IPS DF 4.7 (cell line): Measurements from ENCODE around the gene PI16.
"Not testable (repeated sequence)": the region's sequence is repeated elsewhere in the genome, so short reads cannot be mapped to it uniquely, and the experiment has no call there.

Source experiments
- DNase-seq: peaks from one replicate; pipeline ENCODE4 v3.0.0-alpha.2; 2013; ENCODE audit warnings: low spot score; ENCODE audit errors: extremely low read depth

The PI16 gene

GRCh38 chr6:36929152-36929551 lies 25.4 kb upstream of the PI16 start:
- no peak for DNase-seq

GRCh38 chr6:36929607-36930006 lies 24.9 kb upstream of the PI16 start:
- DNase-seq = no peak

GRCh38 chr6:36930483-36930882 lies 24.1 kb upstream of the PI16 start:
- no peak for DNase-seq

GRCh38 chr6:36933102-36933501 lies 21.4 kb upstream of the PI16 start:
- DNase-seq = no peak

GRCh38 chr6:36933519-36933918 lies 21.0 kb upstream of the PI16 start:
- DNase-seq = no peak

GRCh38 chr6:36934901-36935300 lies 19.6 kb upstream of the PI16 start:
- DNase-seq = no peak

GRCh38 chr6:36936824-36937223 lies 17.7 kb upstream of the PI16 start:
- DNase-seq = no peak

- no peak for DNase-seq
Observed at GRCh38 chr6:36937896-36938295, 16.6 kb upstream of the PI16 start.

GRCh38 chr6:36938536-36938935 lies 16.0 kb upstream of the PI16 start:
- DNase-seq = no peak

- DNase-seq = not testable (repeated sequence)
Observed at GRCh38 chr6:36939005-36939404, 15.5 kb upstream of the PI16 start.

GRCh38 chr6:36940027-36940426 lies 14.5 kb upstream of the PI16 start:
- DNase-seq = no peak

GRCh38 chr6:36941561-36941960 lies 13.0 kb upstream of the PI16 start:
- DNase-seq = not testable (repeated sequence)

GRCh38 chr6:36942329-36942728 lies 12.2 kb upstream of the PI16 start:
- DNase-seq = not testable (repeated sequence)

GRCh38 chr6:36944650-36945049 lies 9.9 kb upstream of the PI16 start:
- DNase-seq = no peak

GRCh38 chr6:36945301-36945700 lies 9.2 kb upstream of the PI16 start:
- DNase-seq = no peak

GRCh38 chr6:36946526-36946925 lies 8.0 kb upstream of the PI16 start:
- no peak for DNase-seq

- no peak for DNase-seq
Observed at GRCh38 chr6:36947570-36948351, 6.8 kb upstream of the PI16 start.

- not testable (repeated sequence) for DNase-seq
Observed at GRCh38 chr6:36949076-36949475, 5.5 kb upstream of the PI16 start.

GRCh38 chr6:36949636-36950035 lies 4.9 kb upstream of the PI16 start:
- no peak for DNase-seq

- DNase-seq = no peak
Observed at GRCh38 chr6:36953931-36954261, 642 bp upstream of the PI16 start.

- DNase-seq = no peak
Observed at GRCh38 chr6:36955136-36955535, 598 bp downstream of the PI16 start.

GRCh38 chr6:36955671-36956445 lies 1.3 kb downstream of the PI16 start:
- DNase-seq = no peak

- DNase-seq = no peak
Observed at GRCh38 chr6:36956446-36956820, 1.9 kb downstream of the PI16 start.
